Right hindlimb (tissue), 1 donor: ENCODE results near the gene MAP3K20.
"Not testable (repeated sequence)": the region's sequence is repeated elsewhere in the genome, so short reads cannot be mapped to it uniquely, and the experiment has no call there.

Source experiments
- DNase-seq: peaks from one replicate; pipeline ENCODE4 v3.0.0-alpha.2; 2018

Gene MAP3K20

GRCh38 chr2:173207124-173207523, 131.5 kb downstream of the MAP3K20 start:
- DNase-seq = not testable (repeated sequence)

- peak; percentile 77 for DNase-seq
These were observed 134.9 kb downstream of the MAP3K20 start for GRCh38 chr2:173210270-173211196.

- DNase-seq = no peak
These were observed 137.5 kb downstream of the MAP3K20 start for GRCh38 chr2:173213181-173213580.

DNA sequence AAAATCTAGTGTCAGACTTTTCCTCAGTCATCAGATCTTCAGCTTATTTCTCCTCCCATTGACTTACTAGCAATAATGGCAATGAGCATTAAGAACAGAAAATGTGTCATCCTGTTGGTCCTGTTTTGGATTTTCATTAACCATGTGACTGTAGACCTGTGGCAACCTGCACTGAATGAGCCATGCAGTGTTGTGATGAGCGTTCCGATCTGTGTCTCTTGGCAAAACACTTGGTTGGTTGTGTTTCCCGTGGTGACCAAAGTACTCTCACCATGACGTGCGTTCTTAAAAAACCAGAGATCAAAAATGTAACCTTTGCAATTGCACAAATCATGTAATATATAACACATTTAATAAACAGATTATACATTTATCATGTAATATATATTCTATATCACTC, 138.6 kb downstream of the MAP3K20 start:
- DNase-seq = no peak

- no peak for DNase-seq
These were observed 139.7 kb downstream of the MAP3K20 start for GRCh38 chr2:173215316-173215715.

DNA sequence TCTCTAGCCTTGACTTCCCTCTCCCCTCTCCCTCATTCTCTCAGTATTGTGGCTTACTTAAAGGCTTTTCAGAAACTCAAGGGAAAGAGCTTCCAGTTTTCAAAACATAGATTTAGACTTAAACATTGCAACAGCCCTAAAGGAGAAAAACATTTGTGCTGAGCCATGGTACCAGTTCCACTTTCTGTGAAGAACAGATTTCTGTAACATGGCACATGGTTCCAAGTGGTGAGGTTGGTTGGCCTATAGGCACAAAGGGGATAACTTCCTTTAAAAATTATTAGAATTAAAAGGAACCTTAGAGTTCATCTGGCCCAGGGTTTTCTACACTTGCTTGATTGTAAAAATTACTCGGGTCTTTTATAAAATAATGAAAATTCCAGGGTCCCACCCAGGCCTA, 140.4 kb downstream of the MAP3K20 start:
- no peak for DNase-seq

GRCh38 chr2:173216668-173217067, 141.0 kb downstream of the MAP3K20 start:
- no peak for DNase-seq

- DNase-seq = no peak
These were observed 141.6 kb downstream of the MAP3K20 start for GRCh38 chr2:173217116-173217840.

GRCh38 chr2:173218326-173219056, 142.8 kb downstream of the MAP3K20 start:
- DNase-seq = no peak

DNA sequence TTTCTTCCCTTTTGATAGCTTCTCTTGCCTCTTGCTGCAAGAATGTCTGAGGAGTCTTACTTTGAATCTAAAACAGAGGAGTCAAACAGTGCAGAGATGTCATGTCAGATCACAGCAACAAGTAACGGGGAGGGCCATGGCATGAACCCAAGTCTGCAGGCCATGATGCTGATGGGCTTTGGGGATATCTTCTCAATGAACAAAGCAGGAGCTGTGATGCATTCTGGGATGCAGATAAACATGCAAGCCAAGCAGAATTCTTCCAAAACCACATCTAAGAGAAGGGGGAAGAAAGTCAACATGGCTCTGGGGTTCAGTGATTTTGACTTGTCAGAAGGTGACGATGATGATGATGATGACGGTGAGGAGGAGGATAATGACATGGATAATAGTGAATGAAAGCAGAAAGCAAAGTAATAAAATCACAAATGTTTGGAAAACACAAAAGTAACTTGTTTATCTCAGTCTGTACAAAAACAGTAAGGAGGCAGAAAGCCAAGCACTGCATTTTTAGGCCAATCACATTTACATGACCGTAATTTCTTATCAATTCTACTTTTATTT, 145.6 kb downstream of the MAP3K20 start:
- no peak for DNase-seq

DNA sequence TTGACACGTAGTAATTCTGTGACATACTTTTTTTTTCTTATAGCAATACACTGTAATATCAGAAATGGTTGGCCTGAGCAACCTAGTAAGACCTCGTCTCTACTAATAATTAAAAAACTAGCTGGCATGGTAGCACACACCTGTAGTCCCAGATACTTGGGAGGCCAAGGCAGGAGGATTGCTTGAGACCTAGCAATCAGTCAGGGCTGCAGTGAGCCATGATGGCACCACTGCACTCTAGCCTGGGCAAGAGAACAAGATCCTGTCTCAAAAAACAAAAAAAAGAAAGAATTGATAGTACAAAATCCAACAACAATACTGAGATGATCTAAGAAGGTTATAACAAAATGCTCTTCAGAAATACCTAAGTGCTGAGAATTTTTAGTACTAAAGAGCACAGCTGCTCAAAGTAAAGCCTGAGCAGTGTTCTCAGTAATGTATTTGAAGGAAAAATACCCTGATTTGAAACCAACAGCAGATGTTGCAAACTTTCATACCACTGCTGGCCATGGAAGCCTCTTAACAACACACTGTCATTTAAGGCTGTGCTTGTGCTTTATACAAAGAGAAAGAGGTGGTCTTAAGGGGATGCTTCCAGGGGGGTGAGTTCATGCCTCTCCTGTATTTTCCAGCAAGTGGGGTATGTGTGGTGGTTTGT, 146.4 kb downstream of the MAP3K20 start:
- DNase-seq = no peak

- DNase-seq = no peak
These were observed 148.2 kb downstream of the MAP3K20 start for GRCh38 chr2:173223871-173224270.

GRCh38 chr2:173226899-173227698, 151.5 kb downstream of the MAP3K20 start:
- DNase-seq = no peak

- DNase-seq = no peak
These were observed 153.4 kb downstream of the MAP3K20 start for GRCh38 chr2:173229086-173229485.

- no peak for DNase-seq
These were observed 154.5 kb downstream of the MAP3K20 start for GRCh38 chr2:173230181-173230580.

DNA sequence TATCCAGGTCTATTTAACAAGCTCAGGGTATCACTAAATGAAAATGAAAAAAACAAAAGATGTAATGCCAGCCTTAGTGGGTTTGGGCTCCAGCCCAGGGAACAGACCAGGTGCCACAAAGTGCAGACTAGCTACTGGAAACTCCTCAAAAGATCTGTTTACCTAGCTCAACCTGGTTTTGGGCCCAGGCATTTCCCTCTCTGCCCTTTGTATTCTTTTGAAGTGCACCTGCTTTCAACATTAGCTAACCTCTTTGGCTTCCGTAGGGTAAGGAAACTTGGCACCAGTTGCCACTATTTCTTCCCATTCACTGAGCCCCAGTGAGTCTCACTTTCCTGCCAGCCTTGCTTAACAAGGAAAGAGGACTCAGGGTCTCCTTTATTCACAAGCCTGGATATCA, 155.4 kb downstream of the MAP3K20 start:
- peak; percentile 55 for DNase-seq

DNA sequence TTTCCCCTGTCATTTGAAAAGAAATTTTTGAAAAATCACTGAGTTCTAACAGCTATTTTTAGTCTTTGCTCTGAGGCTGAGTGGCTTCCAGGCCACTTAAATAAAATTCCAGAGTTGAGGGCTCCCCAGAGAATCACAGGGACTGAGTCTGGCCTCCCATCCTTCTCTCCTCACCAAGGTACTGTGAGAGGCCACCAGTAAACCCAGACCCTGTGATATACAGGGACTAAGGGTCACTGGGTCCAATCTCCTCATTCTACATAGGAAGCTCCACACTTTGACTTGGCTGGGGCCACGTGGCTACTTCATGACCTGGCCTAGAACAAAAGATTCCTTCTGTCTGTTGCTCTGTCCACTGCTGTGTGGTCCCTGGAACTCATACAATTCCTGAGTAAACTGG, 155.8 kb downstream of the MAP3K20 start:
- no peak for DNase-seq

DNA sequence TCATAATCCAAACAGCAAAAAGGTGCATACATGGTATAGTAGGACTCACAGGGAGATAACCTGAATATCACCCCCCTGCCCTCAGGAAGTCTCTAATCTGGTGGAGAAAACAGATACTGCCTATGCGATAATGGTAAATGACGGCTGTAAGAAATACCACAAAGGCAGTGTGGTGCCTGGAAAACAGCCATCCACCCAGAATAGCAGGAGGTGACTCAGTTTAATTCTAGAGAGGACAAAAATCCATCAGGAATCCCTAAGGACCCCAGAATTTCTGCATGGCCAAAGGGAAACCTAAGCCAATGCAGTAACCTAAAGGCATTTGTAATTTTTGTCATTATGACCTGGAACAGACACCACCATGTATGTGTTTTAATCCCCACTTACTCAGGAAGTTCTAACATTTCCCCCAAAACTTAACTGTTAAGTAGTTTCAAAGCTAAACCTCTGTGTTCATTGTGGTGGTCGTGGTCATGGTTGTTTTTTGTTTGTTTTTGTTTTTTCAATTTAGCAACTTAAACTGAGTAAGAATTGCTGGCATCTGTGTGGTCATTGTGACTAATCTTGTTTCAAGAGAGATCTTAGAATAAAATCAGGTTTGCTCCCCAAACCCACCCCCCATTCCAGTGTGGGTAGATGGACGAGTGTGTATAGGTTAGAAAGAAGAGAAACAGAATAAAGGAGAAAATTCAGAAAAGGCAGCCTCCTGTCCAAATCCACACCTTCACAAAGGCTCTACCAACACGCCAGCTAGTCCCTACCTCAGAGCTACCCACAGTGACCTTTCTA, 157.5 kb downstream of the MAP3K20 start:
- DNase-seq = no peak

DNA sequence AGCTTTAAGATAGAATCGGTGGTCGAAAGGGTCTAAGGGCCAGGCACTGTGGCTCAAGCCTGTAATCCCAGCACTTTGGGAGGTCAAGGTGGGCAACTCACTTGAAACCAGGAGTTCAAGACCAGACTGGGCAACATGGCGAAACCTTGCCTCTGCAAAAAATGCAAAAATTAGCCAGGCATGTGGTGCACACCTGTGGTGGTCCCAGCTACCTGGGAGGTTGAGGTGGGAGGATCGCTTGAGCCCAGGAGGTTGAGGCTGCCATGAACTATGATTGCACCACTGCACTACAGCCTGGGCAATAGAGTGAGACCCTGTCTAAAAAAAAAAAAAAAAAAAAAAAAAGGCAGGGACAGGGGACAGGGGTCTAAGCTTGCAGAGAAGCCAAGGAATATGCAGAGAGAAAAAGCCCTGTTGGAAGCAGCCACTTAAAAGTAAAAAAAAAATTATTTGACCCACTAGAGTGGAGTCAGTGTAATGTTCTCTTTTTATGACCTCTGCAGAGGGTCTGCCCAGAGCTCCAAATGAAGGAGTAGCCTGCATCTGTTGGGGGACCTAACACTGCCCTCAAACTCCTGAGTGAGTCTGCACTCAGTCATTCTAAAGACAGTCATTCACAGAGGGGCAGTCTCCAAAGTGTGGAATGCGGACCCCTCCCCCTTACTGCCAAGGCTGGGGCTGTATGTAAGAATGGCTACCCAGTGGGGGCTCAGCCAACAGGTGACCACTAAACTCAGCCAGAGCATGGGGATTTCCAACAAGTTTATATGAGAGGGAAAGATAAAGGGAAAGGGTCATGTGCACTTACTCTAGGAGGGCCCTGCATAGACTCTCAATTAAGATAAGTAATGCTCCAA, 160.5 kb downstream of the MAP3K20 start:
- DNase-seq = no peak

- DNase-seq = no peak
These were observed 162.7 kb downstream of the MAP3K20 start for GRCh38 chr2:173238385-173238784.
